ENCODE data around the gene CD27. TPM values are rescaled to one million over a fixed set of nuclear protein-coding genes. Genes with fewer than 3 reads are reported as not detected.
"Not testable (repeated sequence)": the region's sequence is repeated elsewhere in the genome, so short reads cannot be mapped to it uniquely, and the experiment has no call there.

Gene CD27
- total RNA-seq, 1 donor from 2014 or later = not detected

DNA sequence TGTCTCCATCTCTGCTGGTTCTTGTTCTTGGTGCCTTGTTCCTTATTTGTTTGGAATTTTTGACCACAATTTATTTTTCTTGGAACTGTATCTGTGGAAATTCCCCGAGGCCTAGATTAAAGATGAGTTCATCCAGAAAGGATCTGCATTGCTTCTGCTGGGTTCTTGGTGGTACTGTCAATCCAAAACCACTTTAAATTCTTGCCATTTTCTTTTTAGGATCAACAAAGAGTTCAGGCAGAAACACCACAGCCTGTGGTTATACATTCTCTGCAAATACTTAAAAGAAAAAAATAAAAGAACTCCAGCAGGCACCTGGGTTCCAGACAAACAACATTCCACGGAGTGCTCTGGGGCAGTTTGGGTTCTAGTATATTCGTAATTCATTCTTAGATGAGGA lies 31.7 kb downstream of the CD27 start:
- intact Hi-C loops (cut with DNase I) = no loop called here
- Histone ChIP-seq H3K4me3 (no peak overlapping the region), H3K27ac (no peak overlapping the region), H3K27me3 (no peaks in the 10 kb centered on the region), H3K9me3 (no peaks in the 10 kb centered on the region), H3K4me1 (no peaks in the 10 kb centered on the region), H3K36me3 (no peaks in the 10 kb centered on the region)
- no peak for DNase-seq (ENCODE audit: low spot score in 2 of 2)
- TF ChIP-seq, protein P1, sequence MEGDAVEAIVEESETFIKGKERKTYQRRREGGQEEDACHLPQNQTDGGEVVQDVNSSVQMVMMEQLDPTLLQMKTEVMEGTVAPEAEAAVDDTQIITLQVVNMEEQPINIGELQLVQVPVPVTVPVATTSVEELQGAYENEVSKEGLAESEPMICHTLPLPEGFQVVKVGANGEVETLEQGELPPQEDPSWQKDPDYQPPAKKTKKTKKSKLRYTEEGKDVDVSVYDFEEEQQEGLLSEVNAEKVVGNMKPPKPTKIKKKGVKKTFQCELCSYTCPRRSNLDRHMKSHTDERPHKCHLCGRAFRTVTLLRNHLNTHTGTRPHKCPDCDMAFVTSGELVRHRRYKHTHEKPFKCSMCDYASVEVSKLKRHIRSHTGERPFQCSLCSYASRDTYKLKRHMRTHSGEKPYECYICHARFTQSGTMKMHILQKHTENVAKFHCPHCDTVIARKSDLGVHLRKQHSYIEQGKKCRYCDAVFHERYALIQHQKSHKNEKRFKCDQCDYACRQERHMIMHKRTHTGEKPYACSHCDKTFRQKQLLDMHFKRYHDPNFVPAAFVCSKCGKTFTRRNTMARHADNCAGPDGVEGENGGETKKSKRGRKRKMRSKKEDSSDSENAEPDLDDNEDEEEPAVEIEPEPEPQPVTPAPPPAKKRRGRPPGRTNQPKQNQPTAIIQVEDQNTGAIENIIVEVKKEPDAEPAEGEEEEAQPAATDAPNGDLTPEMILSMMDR (IDR thresholded peaks at IDR 0.05) = no peak

DNA sequence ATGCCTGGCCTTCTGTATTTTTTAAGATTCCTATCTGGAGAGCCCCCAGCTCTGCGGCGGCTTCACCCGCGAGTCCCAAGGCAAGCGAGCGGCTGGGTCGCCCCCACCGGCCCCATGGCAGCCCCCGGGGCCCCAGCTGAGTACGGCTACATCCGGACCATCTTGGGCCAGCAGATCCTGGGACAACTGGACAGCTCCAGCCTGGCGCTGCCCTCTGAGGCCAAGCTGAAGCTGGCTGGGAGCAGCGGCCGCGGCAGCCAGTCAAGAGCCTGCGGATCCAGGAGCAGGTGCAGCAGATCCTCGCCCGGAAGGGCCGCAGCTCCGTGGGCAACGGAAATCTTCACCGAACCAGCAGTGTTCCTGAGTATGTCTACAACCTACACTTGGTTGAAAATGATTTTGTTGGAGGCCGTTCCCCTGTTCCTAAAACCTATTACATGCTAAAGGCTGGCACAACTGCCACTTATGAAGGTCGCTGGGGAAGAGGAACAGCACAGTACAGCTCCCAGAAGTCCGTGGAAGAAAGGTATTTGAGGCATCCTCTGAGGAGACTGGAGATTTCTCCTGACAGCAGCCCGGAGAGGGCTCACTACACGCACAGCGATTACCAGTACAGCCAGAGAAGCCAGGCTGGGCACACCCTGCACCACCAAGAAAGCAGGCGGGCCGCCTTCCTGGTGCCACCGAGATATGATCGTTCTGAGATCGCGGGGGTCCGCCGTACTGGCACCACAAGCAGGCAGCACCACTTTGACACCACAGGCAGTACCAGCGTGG lies 33.0 kb downstream of the CD27 start:
- intact Hi-C loops (cut with DNase I) = not testable (repeated sequence)

DNA sequence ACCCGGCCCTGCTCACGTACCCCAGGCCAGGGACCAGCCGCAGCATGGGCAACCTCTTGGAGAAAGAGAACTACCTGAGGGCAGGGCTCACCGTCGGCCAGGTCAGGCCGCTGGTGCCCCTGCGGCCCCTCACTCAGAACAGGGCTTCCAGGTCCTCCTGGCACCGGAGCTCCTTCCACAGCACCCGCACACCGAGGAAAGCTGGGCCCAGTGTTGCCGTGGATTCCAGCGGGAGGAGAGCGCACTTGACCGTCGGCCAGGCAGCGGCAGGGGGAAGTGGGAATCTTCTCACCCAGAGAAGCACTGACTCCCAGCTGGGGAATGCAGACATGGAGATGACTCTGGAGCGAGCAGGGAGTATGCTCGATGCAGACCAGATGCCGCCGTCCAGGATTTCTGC lies 33.7 kb downstream of the CD27 start:
- H3K9me3 ChIP-seq = no peaks in the 10 kb centered on the region
- H3K36me3 ChIP-seq = no peaks in the 10 kb centered on the region
- H3K4me1 ChIP-seq = no peaks in the 10 kb centered on the region
- TF ChIP-seq, protein P1 (IDR thresholded peaks at IDR 0.05) = no peak
- no peak overlapping the region for H3K4me3 ChIP-seq
- no peaks in the 10 kb centered on the region for H3K27me3 ChIP-seq
- DNase-seq (ENCODE audit: low spot score in 2 of 2) = no peak
- intact Hi-C loops (cut with DNase I) = no loop called here
- no peak overlapping the region for H3K27ac ChIP-seq

More for the DNA sequence above, 33.0 kb downstream of the CD27 start:
- not testable (repeated sequence) for H3K9me3 ChIP-seq; H3K27ac ChIP-seq; DNase-seq (ENCODE audit: low spot score in 2 of 2); H3K4me1 ChIP-seq; H3K27me3 ChIP-seq; H3K36me3 ChIP-seq; H3K4me3 ChIP-seq

DNA sequence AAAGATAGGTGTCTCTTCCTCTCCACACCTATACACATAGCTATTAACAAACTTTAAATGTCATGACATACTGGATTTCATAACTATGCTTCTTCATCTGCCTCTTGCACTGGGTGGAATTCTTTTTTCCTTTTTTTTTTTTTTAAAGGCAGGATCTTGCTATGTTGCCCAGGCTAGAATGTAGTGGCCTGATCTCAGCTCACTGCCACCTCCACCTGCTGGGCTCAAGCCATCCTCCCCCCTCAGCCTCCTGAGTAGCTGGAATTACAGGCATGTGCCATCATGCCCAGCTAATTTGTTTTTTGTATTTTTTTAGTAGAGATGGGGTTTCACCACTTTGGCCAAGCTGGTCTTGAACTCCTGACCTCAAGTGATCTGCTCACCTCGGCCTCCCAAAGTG lies 43.5 kb downstream of the CD27 start:
- intact Hi-C loops (cut with DNase I) = no loop called here
- TF ChIP-seq, protein P1 (IDR thresholded peaks at IDR 0.05) = no peak
- Histone ChIP-seq H3K36me3 (peaks cover 0 to 9% of the 10 kb centered on the region in 2 donors), H3K4me3 (no peak overlapping the region), H3K27me3 (no peaks in the 10 kb centered on the region), H3K27ac (no peak overlapping the region), H3K9me3 (no peaks in the 10 kb centered on the region), H3K4me1 (peaks cover 4 to 8% of the 10 kb centered on the region in 2 donors)
- DNase-seq (ENCODE audit: low spot score in 2 of 2) = no peak

DNA sequence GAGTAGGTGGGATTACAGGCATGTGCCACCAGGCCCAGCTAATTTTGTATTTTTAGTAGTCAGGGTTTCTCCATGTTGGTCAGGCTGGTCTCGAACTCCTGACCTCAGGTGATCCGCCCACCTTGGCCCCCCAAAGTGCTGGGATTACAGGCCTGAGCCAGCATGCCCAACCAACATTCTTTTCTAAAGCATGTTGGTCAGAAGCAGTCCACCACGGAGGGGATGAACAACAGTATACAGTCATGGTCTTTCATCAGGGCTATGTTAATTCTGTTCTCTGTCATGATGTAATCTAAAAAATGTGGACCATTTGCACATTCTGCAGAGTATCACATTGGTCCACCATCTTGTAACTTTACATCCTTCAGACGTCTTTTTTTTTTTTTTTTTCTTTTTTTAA lies 44.7 kb downstream of the CD27 start:
- intact Hi-C loops (cut with DNase I) = no loop called here
- no peaks in the 10 kb centered on the region for H3K27me3 ChIP-seq
- H3K27ac ChIP-seq = no peak overlapping the region
- H3K9me3 ChIP-seq = no peaks in the 10 kb centered on the region
- peaks cover 6 to 8% of the 10 kb centered on the region in 2 donors for H3K4me1 ChIP-seq
- peaks cover 0 to 9% of the 10 kb centered on the region in 2 donors for H3K36me3 ChIP-seq
- no peak for DNase-seq (ENCODE audit: low spot score in 2 of 2)
- TF ChIP-seq, protein P1 (IDR thresholded peaks at IDR 0.05) = no peak
- no peak overlapping the region for H3K4me3 ChIP-seq

DNA sequence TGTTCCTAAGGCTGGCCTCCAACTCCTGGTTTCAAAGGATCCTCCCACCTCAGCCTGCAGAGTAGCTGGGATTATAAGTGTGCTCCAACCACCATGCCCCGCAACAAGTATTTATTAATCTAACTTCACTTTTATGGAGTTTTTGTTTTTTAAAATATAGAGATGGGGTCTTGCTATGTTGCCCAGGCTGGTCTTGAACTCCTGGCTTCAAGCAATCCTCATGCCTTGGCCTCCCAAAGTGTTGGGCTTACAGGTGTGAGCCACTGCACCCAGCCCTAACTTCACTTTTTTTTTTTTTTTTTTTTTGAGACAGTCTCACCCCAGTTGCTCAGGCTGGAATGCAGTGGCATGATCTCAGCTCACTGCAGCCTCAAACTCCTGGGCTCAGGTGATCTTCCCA lies 45.9 kb downstream of the CD27 start:
- intact Hi-C loops (cut with DNase I) = loop anchor here (10.0 kb wide), 1 partner anchor 174 kb away; the partner anchor contains the start of gene ING4
- not testable (repeated sequence) for H3K9me3 ChIP-seq; H3K4me3 ChIP-seq; H3K27me3 ChIP-seq; H3K36me3 ChIP-seq; DNase-seq (ENCODE audit: low spot score in 2 of 2); H3K27ac ChIP-seq
- H3K4me1 ChIP-seq = peaks cover 8 to 17% of the 10 kb centered on the region in 2 donors
